Stimulated activated CD8-positive, alpha-beta memory T cell treated with anti-CD3 and anti-CD28 coated beads, Interleukin-12 subunit alpha, Interleukin-12 subunit beta, amount 100 ng/mL, for 24 hours (primary cell): ENCODE measurements around the gene MESD.

Experiments used
- DNase-seq: peaks from one replicate; pipeline ENCODE4 v3.0.0-alpha.2; 2020; ENCODE audit errors: extremely low read depth

MESD gene

DNA sequence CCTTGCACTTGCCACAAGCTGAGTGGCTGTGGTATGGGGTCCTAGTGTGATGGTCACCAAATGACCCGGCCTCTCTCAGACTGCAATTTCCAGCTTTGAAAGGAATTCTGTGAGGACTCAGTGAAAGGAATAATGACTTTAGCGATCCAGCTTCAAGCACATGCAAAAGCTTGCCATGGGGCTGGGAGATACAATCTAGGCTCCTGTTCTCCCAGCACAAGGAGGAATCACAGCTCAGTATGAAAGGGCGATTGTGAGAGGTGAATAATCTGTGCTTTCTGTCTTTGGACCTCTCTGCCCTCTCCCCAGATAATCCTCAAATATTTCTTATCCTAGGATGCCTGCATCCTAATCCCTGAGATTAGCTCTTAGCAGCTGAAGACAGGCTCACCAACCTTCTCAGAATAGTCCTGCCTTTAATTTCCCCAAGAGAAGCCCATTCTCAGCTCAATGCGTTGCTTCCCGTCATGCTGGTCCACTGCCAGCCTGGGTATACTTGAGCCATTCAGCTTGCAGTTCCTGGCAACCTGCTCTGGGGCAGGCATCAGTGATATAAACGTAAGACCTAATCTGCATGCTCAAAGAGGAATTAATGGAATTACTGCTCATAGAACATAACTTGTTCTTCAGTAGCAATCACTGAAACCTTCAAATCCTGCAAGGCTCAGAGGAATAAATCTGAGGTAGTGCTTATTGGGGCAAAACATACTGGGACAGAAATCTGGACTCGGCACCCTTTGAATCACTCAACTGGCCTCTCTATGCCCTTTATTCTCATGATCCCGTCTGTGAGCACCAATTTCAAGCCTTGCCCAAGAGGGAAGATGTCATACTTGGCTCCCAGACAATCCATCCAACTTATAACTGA, 26.2 kb upstream of the MESD start:
- no peak for DNase-seq

DNA sequence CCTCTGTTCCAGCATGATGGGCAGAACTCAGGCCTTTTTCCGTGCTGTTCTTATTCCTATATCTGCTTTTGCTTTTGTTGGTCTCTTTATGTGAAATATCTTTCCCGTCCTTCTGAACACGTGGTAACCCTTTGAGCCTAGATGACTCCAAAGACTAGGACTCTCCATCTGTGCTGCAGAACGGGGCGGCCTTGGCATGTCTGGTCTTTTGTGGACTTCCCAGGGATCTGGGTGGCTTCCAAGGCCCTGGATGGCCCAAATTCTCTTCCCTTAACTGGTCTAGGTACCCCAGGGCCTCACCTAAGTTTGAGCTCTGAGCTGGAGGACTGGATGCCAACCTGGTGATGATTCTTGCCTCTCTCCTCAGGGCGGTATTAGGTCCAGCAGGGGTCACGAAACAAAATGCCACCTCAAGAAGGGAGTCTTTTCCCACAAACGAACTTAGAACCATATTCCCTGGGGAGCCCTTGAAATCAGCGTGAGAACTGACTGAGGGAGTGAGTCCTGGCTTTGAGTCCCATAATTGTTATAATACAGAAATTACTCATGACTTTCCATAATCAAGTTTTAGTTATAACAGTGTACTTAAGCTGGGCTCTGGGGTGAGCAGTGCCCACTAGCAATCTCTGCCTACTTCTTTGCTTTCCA, 25.0 kb upstream of the MESD start:
- no peak for DNase-seq

DNA sequence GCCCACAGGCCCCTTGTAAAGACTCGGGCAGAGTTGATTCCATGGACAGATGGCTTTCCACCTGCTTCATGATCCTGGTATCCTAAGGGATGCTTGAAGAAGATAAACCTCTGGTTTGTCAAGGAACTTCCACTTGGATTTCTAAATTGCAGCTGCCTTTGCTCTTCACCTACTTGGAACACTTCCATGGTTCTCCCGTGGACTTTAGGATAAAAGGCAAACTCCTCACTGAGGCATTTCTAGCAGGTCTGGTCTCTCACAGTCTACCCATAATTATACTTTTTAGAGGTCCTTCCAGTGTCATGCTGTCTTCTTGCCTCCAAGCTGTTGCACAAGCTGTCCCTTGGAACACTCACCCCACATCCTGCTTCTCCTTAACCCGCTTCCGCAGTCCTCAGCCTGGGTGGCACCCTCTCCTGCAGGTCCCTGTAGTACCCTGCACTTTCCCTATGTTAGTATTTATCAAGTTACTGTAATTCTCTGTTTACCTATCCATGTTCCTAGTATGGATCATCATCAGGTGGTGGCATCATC, 23.8 kb upstream of the MESD start:
- DNase-seq, result no peak

- DNase-seq, result no peak
Observed at GRCh38 chr15:81012588-81012987, 23.0 kb upstream of the MESD start.

GRCh38 chr15:81011593-81011992, 22.0 kb upstream of the MESD start:
- no peak for DNase-seq

DNA sequence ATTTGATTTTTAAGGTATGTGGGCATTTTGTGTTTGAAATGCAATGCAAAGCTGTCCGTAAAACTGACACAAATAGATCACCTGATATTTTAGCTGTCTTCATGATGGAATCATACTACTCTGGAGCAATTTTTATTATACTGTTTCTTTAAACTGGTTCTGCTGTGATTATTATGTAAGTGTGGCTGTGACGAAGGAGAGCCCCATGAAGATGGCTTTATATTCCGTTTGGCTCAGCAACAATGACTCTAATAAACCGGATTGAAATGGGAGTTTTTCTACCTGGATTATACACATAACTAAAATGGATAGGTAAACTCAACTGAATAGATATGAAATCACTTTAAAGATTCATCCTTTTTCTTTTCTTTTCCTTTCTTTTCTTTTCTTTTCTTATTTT, 20.5 kb upstream of the MESD start:
- DNase-seq, result no peak

GRCh38 chr15:81008312-81008711, 18.7 kb upstream of the MESD start:
- DNase-seq, result no peak

GRCh38 chr15:81007428-81008064, 17.9 kb upstream of the MESD start:
- no peak for DNase-seq

DNA sequence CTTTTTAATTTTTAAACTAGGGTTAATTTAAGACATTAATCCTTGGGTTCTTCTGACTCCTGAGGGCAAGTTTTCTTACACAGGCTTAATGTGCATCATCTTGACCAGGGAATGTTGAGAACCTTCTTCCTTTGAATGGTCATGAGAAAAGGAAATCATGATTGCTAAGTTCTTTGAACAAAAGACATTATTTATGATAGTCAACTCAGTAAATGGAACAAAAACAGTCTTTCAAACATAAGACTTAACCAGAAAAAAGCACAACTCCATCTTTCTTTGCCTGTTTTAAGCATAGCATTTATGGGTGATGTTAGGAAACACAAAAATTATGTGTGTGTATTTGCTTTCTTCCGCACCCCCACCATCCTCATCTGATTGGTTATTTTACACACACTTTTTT, 16.5 kb upstream of the MESD start:
- no peak for DNase-seq

GRCh38 chr15:81003097-81003350, 13.4 kb upstream of the MESD start:
- no peak for DNase-seq

DNA sequence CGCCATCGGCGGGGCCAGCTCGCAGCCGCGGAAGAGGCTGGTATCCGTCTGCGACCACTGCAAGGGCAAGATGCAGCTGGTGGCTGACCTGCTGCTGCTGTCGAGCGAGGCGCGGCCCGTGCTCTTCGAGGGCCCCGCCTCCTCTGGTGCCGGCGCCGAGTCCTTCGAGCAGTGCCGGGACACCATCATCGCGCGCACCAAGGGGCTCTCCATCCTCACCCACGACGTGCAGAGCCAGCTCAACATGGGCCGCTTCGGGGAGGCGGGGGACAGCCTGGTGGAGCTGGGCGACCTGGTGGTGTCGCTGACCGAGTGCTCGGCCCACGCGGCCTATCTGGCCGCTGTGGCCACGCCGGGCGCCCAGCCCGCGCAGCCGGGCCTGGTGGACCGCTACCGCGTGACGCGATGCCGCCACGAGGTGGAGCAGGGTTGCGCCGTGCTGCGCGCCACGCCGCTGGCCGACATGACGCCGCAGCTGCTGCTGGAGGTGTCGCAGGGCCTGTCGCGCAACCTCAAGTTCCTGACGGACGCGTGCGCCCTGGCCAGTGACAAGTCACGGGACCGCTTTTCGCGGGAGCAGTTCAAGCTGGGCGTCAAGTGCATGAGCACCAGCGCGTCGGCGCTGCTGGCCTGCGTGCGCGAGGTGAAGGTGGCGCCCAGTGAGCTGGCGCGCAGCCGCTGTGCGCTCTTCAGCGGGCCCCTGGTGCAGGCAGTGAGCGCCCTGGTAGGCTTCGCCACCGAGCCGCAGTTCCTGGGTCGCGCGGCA, 12.9 kb upstream of the MESD start:
- no peak for DNase-seq

DNA sequence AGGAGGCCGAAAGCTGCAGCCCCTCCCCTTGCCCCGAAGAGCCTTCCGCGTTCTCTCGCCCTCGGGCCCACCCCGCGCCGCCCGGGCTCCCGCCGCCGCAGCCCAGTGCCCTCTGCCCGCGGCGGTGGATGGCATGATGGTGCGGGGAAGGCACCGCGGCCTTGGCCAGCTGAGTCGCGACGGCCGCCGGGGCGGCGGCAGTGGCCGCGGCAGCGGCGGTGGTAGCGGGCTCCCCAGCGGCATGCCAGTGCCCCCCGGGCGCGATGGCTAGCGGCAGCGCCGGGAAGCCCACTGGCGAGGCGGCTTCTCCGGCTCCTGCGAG, 12.4 kb upstream of the MESD start:
- no peak for DNase-seq

DNA sequence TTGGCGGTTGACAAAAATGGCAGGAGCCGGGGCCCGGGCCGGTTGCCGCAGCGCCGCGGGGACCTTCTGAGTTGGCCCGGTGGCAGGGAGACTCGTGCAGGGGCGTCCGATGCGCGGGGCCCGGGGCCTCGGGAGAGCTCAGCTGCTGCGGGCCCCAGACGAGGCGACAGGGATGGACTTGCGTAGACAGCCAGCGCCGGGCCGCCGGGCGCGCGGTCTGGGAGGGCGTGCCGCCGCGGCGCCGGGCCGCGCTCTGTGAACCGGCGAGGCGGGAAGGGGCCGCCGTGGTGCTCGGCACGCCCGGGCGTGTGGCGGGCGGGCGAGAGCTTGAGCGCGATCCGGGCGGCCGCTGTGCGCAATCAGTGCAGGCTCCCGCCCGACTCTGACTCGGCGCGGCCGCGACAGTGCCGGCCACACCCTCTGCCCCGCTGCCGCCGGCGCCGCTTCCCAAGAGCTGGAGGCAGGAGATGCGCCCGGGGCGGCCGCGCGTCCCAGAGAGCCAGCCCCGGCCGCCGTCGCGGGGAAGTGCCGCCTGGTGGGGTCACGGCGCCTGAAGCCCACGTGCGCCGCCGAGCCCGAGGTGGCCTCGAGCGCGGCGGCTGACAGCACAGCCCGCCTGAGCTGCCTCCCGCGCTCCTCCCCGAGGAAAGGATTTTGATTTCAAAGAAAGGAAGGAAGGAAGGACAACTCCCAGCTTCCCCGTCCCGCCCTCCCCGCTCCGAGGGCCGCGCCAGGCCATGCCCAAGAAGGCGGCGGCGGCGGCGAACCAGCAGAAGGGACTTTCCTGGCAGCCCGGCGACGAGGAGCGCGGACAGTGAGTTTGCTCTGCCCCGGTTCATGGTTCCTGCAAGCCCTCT, 11.8 kb upstream of the MESD start:
- peak; percentile 26 for DNase-seq

DNA sequence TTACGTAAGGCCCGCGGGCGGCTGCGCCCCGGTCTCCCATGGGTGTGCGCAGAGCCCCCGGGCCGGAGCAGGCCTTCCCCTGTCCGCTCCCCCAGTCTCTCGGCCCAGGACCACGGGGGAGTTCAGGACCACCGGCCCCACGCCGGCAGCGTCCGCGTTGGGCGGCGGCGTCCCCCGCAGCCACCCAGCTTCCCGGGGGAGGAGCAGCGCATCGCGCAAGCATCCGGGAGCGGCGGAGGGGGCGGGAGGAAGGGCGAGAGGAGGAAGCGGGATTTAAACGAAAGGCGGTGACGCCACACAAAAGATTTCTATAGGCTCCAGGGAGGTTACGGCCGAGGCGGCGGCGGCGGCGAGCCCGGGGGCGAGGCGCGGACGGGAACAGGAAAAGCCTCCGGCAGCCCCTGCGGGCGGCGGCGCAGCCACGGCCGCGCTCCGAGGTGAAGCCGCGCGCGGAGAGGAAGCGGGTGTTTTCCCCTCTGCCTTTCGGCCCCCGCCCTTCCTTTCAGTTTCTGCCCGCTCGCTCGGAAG, 11.1 kb upstream of the MESD start, which contains the start of gene TLNRD1:
Gene TLNRD1, plus strand, starts transcription at position 300 of the 528 bp plus-strand sequence. CDS start 1,349 bp downstream, outside the sequence.
- DNase-seq, result peak; percentile 57

DNA sequence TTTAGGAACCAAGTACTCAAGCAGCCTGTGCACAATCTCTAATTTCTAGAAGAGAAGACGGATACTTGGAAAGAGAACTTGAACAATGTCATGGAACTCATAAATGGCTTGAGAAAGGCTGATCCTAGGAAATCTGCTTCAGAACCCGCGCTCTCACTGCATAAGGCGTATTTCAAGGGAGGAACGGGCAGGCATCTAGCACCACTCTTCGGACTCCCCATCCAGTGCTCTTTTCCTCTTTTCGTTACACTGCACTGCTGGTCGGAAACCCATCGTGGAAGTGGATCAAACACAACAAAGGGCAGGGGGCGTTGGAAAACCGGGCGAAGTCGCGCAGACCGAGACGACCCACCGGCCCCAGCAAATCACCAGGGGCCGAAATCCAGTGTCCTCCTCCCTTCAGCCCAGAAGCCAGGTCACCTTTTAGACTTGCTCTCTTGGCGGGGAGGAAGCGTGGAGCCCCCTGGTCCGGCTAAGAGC, 10.6 kb upstream of the MESD start:
- DNase-seq, result no peak

DNA sequence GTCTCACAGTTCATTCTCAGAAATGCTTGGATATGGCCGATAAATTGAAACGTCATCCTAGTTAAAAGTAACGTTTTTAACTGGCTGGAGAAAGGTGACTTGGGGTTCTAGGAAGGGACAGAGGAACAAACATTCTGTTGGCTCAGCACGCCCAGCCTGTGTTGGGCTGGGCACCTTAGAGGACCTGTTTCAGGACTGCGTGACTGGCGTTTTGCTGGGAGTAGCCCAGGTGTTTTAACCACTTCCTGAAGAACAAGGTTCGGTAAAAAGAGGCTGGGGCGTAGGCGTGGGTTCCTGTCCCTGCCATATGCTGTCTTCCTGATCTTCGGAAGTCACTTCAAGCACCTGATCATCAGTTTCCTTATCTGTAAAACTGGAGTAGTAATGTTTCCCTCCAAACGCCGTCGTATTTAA, 10.0 kb upstream of the MESD start:
- DNase-seq, result peak; percentile 27

DNA sequence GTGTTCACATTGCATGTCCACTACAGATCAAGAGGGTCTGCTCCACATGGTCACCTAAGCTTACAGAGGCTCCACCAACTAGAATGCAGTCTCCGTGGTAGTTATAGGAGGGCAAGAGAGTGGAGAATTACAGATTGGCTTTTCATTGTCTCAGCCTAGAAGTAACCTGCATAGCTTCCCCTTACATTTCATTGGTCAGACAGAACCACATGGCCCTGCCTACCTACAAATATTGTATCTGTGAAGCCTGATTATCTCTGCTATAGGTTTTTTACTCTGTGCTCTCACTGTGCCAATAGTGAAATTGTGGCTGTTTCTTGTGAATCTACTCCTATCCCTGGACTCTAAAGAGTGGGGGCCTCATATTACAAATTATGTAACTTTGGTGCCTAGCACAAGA, 8.6 kb upstream of the MESD start:
- DNase-seq, result no peak

GRCh38 chr15:80997692-80998091, 8.1 kb upstream of the MESD start:
- DNase-seq, result no peak

DNA sequence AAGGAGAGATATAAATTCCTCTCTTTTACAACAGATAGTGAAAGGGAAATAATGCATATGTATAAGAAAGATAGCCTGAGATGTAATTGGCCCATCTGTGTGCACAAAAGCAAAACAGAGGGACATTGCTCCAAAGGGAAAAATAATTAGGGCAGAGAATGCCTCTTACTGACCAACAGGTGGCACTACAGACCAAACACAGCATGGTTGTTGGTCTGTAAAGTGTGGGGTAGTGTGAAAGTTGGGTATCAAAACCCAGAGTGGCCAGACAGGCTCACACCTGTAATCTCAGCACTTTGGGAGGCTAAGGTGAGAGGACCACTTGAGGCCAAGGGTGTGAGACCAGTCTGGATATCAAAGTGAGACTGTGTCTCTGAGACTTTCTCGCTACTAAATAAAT, 6.6 kb upstream of the MESD start:
- no peak for DNase-seq

GRCh38 chr15:80992441-80992840, 2.8 kb upstream of the MESD start:
- no peak for DNase-seq

DNA sequence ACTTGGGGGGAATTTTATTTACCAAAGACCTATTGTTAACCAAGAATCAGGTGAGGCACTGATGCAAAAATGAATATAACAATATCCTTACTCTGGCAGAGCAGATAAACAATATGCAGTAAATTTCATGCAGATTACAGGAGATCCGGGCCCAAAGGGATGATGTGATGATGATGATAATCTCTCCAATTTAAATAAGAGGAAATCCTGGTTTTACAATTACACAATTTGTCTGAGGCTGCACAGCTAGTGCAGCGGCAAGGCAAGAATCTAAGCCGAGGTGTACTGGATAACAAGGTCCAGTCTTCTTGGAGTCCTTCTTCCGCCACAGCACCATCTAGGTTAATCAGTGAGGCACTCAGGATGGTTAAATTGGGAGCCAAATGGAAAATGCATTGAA, 2.4 kb upstream of the MESD start:
- DNase-seq, result no peak
